Glomerular visceral epithelial cell (primary cell): Measurements from ENCODE around the gene MMP13.
"Not testable (repeated sequence)": the region's sequence is repeated elsewhere in the genome, so short reads cannot be mapped to it uniquely, and the experiment has no call there.

Experiments
- DNase-seq: peaks from one replicate; pipeline ENCODE4 v3.0.0-alpha.2; 2016; ENCODE audit errors: extremely low spot score

The MMP13 gene

DNA sequence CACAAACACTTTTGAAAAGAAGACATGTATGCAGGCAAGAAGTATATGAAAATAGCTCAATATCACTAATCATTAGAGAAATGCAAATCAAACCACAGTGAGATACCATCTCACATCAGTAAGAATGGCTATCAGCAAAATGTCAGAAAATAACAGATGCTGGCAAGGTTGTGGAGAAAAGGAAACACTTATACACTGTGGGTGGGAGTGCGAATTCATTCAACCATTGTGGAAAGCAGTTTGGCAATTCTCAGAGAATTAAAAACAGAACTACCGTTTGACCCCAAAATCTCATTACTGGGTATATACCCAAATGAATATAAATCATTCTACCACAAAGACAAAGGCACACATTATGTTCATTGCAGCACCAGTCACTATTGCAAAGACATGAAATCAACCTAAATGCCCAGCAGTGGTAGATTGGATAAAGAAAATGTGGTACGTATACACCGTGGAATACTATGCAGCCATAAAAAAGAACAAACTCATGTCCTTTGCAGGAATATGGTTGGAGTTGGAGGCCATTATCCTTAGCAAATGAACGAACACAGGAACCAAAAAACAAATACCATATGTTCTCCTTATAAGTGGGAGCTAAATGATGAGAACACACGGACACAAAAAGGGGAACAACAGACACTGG is 18.5 kb downstream of the MMP13 start:
- no peak for DNase-seq

- DNase-seq, result no peak
Observed at GRCh38 chr11:102935514-102935913, 20.0 kb downstream of the MMP13 start.

- DNase-seq, result no peak
Observed at GRCh38 chr11:102934735-102935134, 20.8 kb downstream of the MMP13 start.

GRCh38 chr11:102933627-102934026 is 21.9 kb downstream of the MMP13 start:
- DNase-seq, result no peak

DNA sequence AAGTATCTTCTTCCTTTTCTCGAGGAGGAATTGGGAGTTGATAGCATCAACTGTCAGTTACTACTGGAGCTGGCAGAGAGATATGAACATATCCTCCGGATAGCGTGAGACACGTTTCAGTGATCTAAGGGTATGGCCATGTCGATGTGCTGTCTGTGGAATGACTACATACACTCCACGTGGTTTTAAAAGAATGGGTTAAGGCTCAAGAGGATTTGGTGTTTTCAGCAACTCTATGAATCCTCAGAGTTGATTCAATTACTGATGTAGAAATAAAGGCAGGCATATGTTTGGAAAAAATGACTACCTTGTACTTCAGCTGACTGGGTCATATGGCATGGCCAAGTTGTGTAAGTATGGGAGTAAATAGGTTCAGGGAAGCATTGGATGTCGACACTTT is 22.9 kb downstream of the MMP13 start:
- peak; percentile 46 for DNase-seq

GRCh38 chr11:102930451-102930850 is 25.1 kb downstream of the MMP13 start:
- no peak for DNase-seq

GRCh38 chr11:102929972-102930371 is 25.6 kb downstream of the MMP13 start:
- DNase-seq, result peak; percentile 78

DNA sequence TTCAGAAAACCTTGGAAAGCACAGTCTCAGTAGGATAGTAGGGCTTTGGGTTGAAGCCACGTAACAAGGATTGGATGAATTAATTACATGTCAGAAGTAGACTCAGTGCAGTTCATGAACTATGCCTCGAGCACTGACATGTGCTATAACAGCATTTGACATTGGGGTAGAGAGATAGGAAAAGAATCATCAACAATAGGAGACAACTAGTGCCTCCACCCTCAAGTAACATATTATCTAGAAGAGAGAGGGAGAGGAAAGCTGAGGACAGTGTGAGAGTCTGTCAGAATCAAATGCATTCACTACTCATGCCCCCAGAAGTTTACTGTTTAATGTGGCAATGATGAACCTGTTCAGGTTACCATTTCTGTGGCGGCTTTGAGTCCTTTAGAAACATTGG is 26.4 kb downstream of the MMP13 start:
- no peak for DNase-seq

DNA sequence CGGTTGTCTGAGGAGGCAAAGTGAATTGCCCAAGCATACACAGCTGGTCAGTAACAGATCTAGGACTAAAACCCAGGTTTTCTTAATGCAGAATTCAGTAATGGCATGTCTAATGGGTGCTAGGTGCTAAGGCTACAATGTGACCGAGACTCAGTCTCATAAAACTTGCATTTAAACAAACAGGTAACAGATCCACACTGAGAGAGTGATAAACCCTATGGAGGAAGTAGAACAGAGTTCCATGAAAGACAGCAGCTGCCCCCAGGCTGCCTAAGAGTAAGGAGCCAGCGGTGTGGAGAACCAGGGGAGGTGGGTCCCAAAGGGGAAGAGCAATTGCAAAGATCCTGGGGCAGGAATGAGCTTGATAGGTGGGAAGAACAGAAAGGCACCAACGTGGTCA is 27.3 kb downstream of the MMP13 start:
- no peak for DNase-seq

DNA sequence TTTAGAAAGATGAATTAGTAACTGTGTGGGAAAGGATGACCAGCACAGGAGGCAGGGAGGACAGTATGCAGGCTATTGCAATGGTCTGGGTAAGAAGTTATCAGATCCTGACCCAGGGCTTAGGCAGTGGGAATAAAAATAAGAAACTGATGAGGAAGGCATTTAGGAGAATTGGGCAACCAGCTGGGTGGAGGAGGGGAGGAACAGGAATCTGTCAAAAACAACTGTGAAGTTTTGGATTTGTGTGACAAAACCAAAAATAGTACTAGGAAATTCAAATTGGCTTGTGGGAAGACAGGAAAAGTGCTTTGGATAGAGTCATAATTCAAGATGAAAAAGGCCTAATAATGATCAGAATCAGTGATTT is 27.9 kb downstream of the MMP13 start:
- no peak for DNase-seq

- DNase-seq, result no peak
Observed at GRCh38 chr11:102926961-102927623, 28.4 kb downstream of the MMP13 start.

DNA sequence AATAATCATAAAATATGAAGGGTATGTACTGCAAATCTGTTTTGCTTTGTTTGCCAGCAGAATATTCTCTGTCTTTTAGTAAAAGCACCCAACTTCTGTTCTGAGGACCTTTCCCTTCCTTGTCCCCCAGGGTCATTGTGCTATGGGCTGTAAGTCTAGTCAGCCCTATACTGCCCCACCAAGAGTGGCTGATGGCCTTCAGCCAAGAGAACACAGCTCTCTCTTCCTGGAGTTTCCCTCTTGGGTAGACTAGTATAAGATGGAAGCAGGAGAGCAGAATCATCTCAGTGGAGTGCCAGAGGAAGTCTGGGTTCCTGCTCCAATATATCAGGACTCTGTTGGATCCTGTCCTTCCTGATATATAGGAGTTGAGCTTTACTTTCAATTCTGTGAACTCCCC is 29.0 kb downstream of the MMP13 start:
- DNase-seq, result no peak

DNA sequence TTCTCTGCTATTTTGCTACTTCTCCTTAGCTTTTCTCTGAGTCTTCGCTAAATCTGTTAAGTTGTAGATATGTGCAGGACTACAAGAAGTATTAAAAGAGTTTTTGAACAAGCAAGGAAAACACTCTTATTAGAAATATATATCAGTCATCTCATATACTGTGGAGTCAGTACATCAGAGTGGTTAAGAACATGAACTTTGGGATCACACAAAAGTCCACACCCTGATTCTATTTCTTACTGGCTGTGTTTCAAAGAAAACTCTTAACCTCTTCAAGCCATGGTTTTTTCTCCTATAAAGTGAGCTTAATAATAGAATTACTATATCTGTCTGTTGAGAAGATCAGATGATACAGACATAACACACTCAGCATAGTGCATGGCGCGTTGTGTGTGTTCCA is 29.5 kb downstream of the MMP13 start:
- no peak for DNase-seq

- peak; percentile 49 for DNase-seq
Observed at GRCh38 chr11:102924851-102925380, 30.6 kb downstream of the MMP13 start.

- DNase-seq, result no peak
Observed at GRCh38 chr11:102921587-102922220, 33.8 kb downstream of the MMP13 start.

DNA sequence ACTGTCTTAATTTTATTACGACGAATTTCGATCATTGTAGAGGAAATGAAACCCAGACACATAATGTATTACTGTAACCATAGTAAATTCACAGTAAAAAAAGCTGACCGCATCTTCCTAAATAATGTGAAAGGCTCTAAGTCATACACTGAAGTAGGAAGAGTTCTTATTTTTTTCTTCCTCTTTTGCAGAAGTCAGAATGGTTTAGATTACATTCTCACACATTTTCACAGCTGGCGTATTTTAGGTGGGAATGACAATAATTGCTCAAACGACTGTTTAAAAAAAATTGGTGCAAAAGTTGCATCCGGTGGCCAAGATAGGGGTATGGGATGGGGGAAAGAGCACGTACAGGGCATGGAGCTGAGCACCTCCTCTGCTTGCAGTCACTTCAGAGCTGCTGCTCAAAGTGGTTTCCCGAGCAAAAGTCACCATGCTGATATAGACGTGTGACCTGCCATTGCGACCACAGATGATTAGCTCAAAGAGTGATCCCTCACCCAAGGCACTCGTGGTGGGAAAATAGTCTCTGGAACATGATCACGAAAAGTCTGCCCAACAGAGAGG is 35.3 kb downstream of the MMP13 start:
- no peak for DNase-seq

DNA sequence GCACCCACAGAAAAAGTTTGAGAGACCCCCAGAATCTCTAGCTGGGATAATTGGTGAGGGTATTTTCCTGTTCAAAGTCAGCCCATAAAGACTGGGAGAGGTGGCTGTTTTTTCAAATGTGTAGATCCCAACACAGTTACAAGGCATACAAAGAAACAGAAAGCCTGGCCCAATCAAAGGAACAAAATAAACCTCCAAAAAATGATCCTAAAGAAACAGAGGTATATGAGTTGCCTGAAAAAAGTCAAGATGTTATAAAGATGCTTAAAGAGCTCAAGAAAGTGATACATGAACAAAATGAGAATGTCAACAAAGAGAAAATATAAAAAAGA is 40.5 kb downstream of the MMP13 start:
- DNase-seq, result no peak

- DNase-seq, result peak; percentile 49
Observed at GRCh38 chr11:102914238-102915043, 41.1 kb downstream of the MMP13 start.

- DNase-seq, result no peak
Observed at GRCh38 chr11:102912482-102912830, 43.1 kb downstream of the MMP13 start.

GRCh38 chr11:102911758-102912481 is 43.6 kb downstream of the MMP13 start:
- DNase-seq, result no peak

DNA sequence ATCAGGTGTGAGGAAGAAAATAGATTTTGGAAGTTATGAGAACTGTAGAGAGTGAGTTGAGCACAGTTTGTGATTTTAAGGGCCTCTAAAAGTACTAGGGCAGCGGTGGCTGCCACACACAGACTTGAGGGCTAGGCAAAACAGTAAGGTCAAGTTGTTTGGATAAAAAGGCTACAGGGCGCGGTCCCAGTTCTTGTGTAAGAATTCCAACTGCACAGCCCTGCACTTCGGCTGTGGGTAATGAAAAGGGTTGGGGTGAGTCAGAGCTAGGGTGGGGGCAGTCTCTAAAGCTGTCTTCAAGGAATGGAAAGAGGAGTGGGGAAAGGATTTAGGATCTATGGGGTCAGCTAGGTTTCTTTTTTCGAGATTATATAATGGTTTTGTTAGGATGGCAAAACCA is 49.7 kb downstream of the MMP13 start:
- DNase-seq, result not testable (repeated sequence)
